Transverse colon (tissue), 4 donors: Measurements from ENCODE around the gene KIAA1217. TPM values are rescaled to one million over a fixed set of nuclear protein-coding genes. Genes with fewer than 3 reads are reported as not detected.

Source experiments
- DNase-seq: peaks from one replicate; pipeline ENCODE4 v3.0.0-alpha.2; 2019
- H3K27ac ChIP-seq, 4 donors: fragments of 200-600 bp; sonication (generic); 2 replicates each; pipeline ENCODE4 v1.5.1; 2016 to 2018; ENCODE audit warnings: inconsistent platforms in 4 of 4
- H3K27me3 ChIP-seq: fragments of 200-600 bp; sonication (generic); 2 replicates; pipeline ENCODE4 v1.5.1; 2017; ENCODE audit warnings: inconsistent platforms
- H3K36me3 ChIP-seq, 4 donors: fragments of 200-600 bp; sonication (generic); 2 replicates each; pipeline ENCODE4 v1.5.1; 2017 to 2019; ENCODE audit warnings: inconsistent platforms in 4 of 4
- H3K4me1 ChIP-seq, 4 donors: fragments of 200-600 bp; sonication (generic); 2 replicates each; pipeline ENCODE4 v1.5.1; 2017 to 2020; ENCODE audit warnings: inconsistent platforms in 4 of 4
- H3K4me3 ChIP-seq, 4 donors: fragments of 200-600 bp; sonication (generic); 1 replicate in 1 of 4; 2 replicates in 3 of 4; pipeline versions ENCODE4 v1.5.1 to v1.6.1; 2017 to 2019; ENCODE audit warnings: inconsistent platforms in 4 of 4
- H3K9me3 ChIP-seq, 2 donors: fragments of 200-600 bp; sonication (generic); 2 replicates each; pipeline ENCODE4 v1.5.1; 2017 to 2019; ENCODE audit warnings: inconsistent platforms in 2 of 2
- EP300 ChIP-seq: sonication (generic); formaldehyde crosslinking; IDR thresholded peaks from one replicate; pipeline ENCODE4 v1.6.1; 2017; ENCODE audit warnings: antibody characterized with exemption, low read depth
- POLR2A ChIP-seq: fragments of 450-650 bp; IDR thresholded peaks from one replicate; pipeline ENCODE4 v1.6.1; 2016; ENCODE audit warnings: antibody characterized with exemption, mild to moderate bottlenecking, moderate library complexity
- POLR2AphosphoS5 ChIP-seq, 3 donors: sonication (generic); formaldehyde crosslinking; IDR thresholded peaks; one replicate each; pipeline ENCODE4 v1.6.1; 2016; ENCODE audit warnings: antibody characterized with exemption in 3 of 3
- WGBS, 2 donors: methylation state at CpG; one replicate each; pipeline ENCODE4 v1.1.5; 2018; ENCODE audit warnings: low coverage in 1 of 2; 5-methylcytosine and 5-hydroxymethylcytosine counted together
- in situ Hi-C, 4 donors: fragments of 200-750 bp; cut with MboI; loops; one replicate each; pipeline versions ENCODE4 v1.15.0 to v1.15.1; 2017; ENCODE audit warnings: low sequenced_read_pairs in 3 of 4, low pct_ligation_motif_present in 1 of 4, low pct_unique_long_range_greater_than_20kb in 1 of 4
- intact Hi-C: fragments of 100-400 bp; cut with DNase I; formaldehyde crosslinking; loops from one replicate; pipeline ENCODE4 v1.15.1; 2023; ENCODE audit warnings: low total_unique reads
- total RNA-seq, 4 donors: library from RNA; depleted of rRNA; stranded (reverse); fragments of >200 nt; gene quantifications; one replicate each; pipeline ENCODE4 v1.1.0, GENCODE V29; 2016
- TF ChIP-seq, protein P1 (sequence below), 5 experiments: fragments of 200-600 bp in 3 of 5; fragments of 450-650 bp in 2 of 5; sonication (generic) in 3 of 5; IDR thresholded peaks; 1 replicate in 2 of 5; 2 replicates in 3 of 5; pipeline ENCODE4 v1.5.1; 2016 to 2017; ENCODE audit warnings: antibody characterized with exemption in 5 of 5, inconsistent platforms in 3 of 5, mild to moderate bottlenecking in 2 of 5, moderate library complexity in 1 of 5

KIAA1217 gene
- total RNA-seq, 4 donors from 2014 or later: 56.5 to 175 (median 72.0) TPM

DNA sequence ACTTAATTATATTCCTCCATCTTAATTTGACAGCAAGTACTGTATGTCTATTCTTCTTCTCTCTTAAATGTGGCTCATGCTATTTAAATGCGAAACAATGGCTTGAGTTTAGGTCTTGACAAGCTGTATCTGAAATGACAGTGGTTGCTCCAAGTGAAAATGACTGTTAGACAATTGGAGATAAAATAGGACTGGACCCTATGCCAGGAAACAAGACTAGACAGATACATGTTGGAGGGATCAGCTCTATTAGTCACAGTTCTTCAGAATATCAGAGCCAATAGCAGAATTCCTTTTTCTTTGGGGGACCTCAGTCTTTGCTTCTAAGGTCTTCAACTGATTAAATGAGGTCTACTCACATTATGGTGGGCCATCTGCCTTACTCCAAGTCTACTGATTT is 25.8 kb downstream of the KIAA1217 start:
- Histone ChIP-seq H3K27ac (no peak overlapping the region), H3K36me3 (no peaks in the 10 kb centered on the region), H3K27me3 (no peaks in the 10 kb centered on the region), H3K4me1 (peaks cover 0 to 17% (median 5%) of the 10 kb centered on the region in 4 donors), H3K9me3 (no peaks in the 10 kb centered on the region), H3K4me3 (no peak overlapping the region)
- DNase-seq: no peak
- in situ Hi-C loops (no loop called here), intact Hi-C loops (no loop called here)
- TF ChIP-seq POLR2AphosphoS5 (IDR thresholded peaks at IDR 0.05) (no peak), EP300 (no peak), POLR2A (no peak)
- TF ChIP-seq, protein P1, sequence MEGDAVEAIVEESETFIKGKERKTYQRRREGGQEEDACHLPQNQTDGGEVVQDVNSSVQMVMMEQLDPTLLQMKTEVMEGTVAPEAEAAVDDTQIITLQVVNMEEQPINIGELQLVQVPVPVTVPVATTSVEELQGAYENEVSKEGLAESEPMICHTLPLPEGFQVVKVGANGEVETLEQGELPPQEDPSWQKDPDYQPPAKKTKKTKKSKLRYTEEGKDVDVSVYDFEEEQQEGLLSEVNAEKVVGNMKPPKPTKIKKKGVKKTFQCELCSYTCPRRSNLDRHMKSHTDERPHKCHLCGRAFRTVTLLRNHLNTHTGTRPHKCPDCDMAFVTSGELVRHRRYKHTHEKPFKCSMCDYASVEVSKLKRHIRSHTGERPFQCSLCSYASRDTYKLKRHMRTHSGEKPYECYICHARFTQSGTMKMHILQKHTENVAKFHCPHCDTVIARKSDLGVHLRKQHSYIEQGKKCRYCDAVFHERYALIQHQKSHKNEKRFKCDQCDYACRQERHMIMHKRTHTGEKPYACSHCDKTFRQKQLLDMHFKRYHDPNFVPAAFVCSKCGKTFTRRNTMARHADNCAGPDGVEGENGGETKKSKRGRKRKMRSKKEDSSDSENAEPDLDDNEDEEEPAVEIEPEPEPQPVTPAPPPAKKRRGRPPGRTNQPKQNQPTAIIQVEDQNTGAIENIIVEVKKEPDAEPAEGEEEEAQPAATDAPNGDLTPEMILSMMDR (IDR thresholded peaks at IDR 0.05): no peak
- 88 to 98% methylated on average over 1 of the region's 1 CpG for WGBS, 2 donors

DNA sequence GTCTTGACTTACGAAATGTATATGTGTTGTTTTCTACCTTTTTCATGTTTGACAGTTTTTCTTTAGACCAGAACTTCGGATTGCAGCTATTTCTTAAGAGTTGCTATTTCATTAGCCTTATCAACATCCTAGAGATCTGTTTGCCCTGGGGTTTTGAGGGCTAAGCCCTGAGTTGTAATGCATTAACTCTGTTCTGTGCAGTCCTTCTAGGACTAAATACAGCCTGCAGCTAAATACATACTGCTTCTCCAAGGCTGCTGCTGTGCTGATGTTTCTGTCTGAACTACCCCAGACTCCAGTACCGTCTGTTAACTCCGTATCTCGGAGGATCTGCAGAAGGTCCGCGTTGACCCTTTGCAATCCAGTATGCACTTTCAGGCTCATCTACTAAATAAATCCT is 26.5 kb downstream of the KIAA1217 start:
- no peak overlapping the region for H3K27ac ChIP-seq
- in situ Hi-C loops: no loop called here
- intact Hi-C loops: no loop called here
- no peak overlapping the region for H3K4me3 ChIP-seq
- H3K36me3 ChIP-seq: no peaks in the 10 kb centered on the region
- H3K9me3 ChIP-seq: no peaks in the 10 kb centered on the region
- 86 to 88% methylated on average over 2 to 7 of the region's 7 CpGs for WGBS, 2 donors
- TF ChIP-seq EP300 (no peak), POLR2AphosphoS5 (IDR thresholded peaks at IDR 0.05) (no peak), POLR2A (no peak)
- TF ChIP-seq, protein P1 (IDR thresholded peaks at IDR 0.05): no peak
- H3K4me1 ChIP-seq: peaks cover 0 to 23% (median 5%) of the 10 kb centered on the region in 4 donors
- DNase-seq: no peak
- H3K27me3 ChIP-seq: no peaks in the 10 kb centered on the region

DNA sequence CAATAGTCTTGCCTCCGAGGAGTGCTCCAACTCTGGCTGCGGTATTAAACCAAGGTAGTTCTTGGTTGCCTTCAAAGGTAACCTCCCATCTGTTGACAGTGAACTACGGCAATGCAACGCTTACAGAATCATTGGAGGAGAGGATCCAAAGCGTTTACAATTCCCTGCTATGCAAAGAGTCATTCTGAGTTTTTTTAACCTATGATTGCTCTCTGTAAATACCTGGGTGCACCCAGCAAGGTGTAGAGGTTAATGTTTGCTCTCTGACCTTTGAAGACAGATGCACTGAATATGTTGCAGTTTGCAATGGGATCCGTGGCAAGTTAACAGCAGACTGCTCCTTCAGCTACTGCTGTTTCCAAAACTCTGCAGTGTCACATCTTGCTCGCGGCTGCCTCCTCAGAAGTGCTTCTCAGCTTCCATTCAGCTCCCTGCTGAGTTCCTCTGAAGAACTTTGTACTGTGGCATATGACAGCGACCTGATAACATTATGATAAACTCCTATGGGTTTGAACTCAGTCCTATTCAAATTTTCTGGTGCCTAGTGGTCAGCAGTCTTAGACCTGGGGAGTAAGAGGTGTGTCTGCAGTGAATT is 29.0 kb downstream of the KIAA1217 start:
- no peaks in the 10 kb centered on the region for H3K9me3 ChIP-seq
- peak; percentile 13 for DNase-seq
- 45 to 50% methylated on average over 1 to 9 of the region's 9 CpGs for WGBS, 2 donors
- H3K36me3 ChIP-seq: no peaks in the 10 kb centered on the region
- H3K27me3 ChIP-seq: no peaks in the 10 kb centered on the region
- intact Hi-C loops (no loop called here), in situ Hi-C loops (no loop called here)
- H3K4me3 ChIP-seq: no peak overlapping the region
- H3K4me1 ChIP-seq: peaks cover 0 to 28% (median 5%) of the 10 kb centered on the region in 4 donors
- TF ChIP-seq POLR2A (no peak), POLR2AphosphoS5 (IDR thresholded peaks at IDR 0.05) (no peak), EP300 (no peak)
- TF ChIP-seq, protein P1 (IDR thresholded peaks at IDR 0.05): no peak
- H3K27ac ChIP-seq: peak overlapping the region; percentile 22 to 71 (median 64)

DNA sequence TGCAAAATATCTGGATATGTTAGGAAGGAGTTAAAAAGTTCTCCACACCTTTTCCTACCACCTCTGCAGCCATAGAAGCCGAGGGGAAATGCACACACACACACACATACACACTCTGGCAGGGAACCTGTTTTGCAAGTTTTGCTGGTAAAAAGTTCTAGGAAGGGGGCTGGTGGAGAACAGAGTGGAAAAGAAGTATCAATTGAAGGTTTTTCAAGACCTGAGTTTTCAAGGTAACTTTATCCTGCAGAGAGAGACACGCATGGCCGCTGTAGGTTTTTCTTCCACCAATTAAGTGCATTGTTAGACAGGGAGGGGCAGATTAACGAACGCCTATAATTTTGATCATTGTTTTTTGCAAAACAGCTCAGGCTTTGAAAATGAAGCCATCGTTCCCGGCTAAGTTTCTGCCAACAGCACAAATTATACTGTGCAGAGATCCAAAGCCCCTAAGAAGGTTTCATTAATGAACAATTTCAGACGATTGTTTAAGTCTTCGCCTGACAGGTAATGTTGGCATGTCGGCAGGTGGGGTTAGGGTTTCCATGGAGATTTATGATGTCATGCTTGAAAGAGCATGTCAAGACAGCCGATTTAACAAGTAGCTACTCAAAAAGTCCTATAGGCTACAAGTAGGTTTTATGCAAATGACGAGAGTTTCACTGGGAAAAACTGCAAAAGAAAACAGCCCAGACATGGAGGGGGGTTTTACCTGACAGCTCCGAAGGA is 29.7 kb downstream of the KIAA1217 start:
- Histone ChIP-seq H3K4me3 (peak overlapping the region in 3 of 4 donors; percentile 6 to 28 (median 19)), H3K36me3 (no peaks in the 10 kb centered on the region), H3K27ac (peak overlapping the region; percentile 22 to 71 (median 64)), H3K27me3 (no peaks in the 10 kb centered on the region), H3K4me1 (peaks cover 0 to 28% (median 5%) of the 10 kb centered on the region in 4 donors), H3K9me3 (no peaks in the 10 kb centered on the region)
- DNase-seq: peak; percentile 21
- in situ Hi-C loops (no loop called here), intact Hi-C loops (no loop called here)
- TF ChIP-seq POLR2A: no peak
- TF ChIP-seq, protein P1 (IDR thresholded peaks at IDR 0.05): no peak
- no peak for TF ChIP-seq POLR2AphosphoS5 (IDR thresholded peaks at IDR 0.05)
- no peak for TF ChIP-seq EP300
- 34 to 38% methylated on average over 12 to 13 of the region's 13 CpGs for WGBS, 2 donors
